Thoracic aorta (tissue), 2 donors: ENCODE data around the gene ZEB2. TPM values are rescaled to one million over a fixed set of nuclear protein-coding genes. Genes with fewer than 3 reads are reported as not detected.

Experiments used
- ATAC-seq: fragments of 150-250 bp; one replicate; pipeline ENCODE4 v1.8.0; 2017; ENCODE audit warnings: low read depth; ENCODE audit not compliant: insufficient number of reproducible peaks, low FRiP score
- DNase-seq: peaks from one replicate; pipeline ENCODE4 v3.0.0-alpha.2; 2020; ENCODE audit warnings: low spot score
- H3K27ac ChIP-seq, 2 donors: fragments of 200-600 bp; sonication (generic); 1 replicate in 1 of 2; 2 replicates in 1 of 2; pipeline ENCODE4 v1.5.1; 2016; ENCODE audit warnings: mild to moderate bottlenecking in 2 of 2, moderate library complexity in 2 of 2
- H3K27me3 ChIP-seq: fragments of 200-600 bp; sonication (generic); replicated peaks from 2 replicates; pipeline ENCODE4 v1.6.0; 2016; ENCODE audit warnings: mild to moderate bottlenecking; ENCODE audit not compliant: insufficient read depth
- H3K36me3 ChIP-seq: fragments of 200-600 bp; sonication (generic); one replicate; pipeline ENCODE4 v1.5.1; 2016
- H3K4me1 ChIP-seq, 2 donors: fragments of 200-600 bp; sonication (generic); 1 replicate in 1 of 2; 2 replicates in 1 of 2; pipeline versions ENCODE4 v1.5.1 to v1.6.0; 2016; ENCODE audit warnings: low read depth in 2 of 2, mild to moderate bottlenecking in 1 of 2; ENCODE audit not compliant: control insufficient read depth in 1 of 2
- H3K4me3 ChIP-seq: fragments of 200-600 bp; sonication (generic); 2 replicates; pipeline ENCODE4 v1.5.1; 2016; ENCODE audit warnings: mild to moderate bottlenecking
- H3K9me3 ChIP-seq: fragments of 200-600 bp; sonication (generic); 2 replicates; pipeline ENCODE4 v1.5.1; 2016
- CTCF ChIP-seq: fragments of 200-600 bp; sonication (generic); IDR thresholded peaks from one replicate; pipeline ENCODE4 v1.5.1; 2019; ENCODE audit warnings: antibody characterized with exemption
- total RNA-seq, 2 donors: library from RNA; depleted of rRNA; stranded (reverse); fragments of >200 nt; gene quantifications; one replicate each; pipeline versions ENCODE4 v1.1.0 to v1.2.3, GENCODE V29; 2016

Gene ZEB2
- total RNA-seq, 2 donors from 2014 or later = 122 to 190 TPM

DNA sequence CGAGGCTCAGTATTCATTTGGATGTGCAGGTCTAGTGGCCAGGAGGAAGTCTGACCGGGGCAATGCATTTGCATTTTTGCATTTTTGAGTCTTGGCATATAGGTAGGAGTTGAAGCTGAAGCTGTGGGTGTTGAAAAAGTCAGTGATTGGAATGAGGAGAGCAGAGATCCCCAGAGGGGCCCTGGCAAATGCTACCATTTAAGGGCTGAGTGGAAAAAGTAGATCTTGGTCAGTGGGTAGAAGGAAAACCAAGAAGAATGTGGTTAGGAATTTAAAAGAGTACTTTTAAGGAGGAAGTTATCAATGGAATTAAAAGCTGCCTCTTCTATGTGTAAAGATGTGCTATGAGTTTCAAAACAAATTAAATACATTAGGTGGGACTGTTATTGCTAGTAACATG is 143.0 kb downstream of the ZEB2 start:
- ATAC-seq = no peak
- H3K27me3 ChIP-seq = no peaks in the 10 kb centered on the region
- no peak overlapping the region for H3K4me3 ChIP-seq

DNA sequence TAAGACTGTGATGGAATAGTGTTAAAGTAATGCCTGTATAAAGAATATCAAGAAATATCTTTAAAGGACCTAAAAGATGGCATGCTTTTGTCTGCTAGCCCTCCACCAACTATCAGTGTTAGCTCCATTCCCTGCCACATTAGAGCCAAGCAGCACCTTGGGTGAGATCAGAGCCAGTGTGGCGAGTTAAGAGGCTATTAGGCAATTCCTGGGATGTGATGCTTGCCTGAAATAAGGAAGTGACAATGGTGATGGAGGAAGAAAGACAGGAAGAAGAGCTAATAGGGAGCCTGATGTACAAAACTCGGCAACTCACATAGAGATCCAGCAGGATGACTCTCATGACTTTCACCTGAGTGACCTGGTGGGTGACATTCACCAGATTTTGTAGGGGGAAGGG is 143.5 kb downstream of the ZEB2 start:
- Histone ChIP-seq H3K36me3 (no peaks in the 10 kb centered on the region), H3K27me3 (no peaks in the 10 kb centered on the region), H3K4me3 (no peak overlapping the region), H3K9me3 (no peaks in the 10 kb centered on the region), H3K27ac (no peak overlapping the region), H3K4me1 (peaks cover 24% of the 10 kb centered on the region in 2 donors)
- DNase-seq (no peak), ATAC-seq (no peak)
- no peak for TF ChIP-seq CTCF

More for the DNA sequence above, 143.0 kb downstream of the ZEB2 start:
- no peak overlapping the region for H3K27ac ChIP-seq
- no peaks in the 10 kb centered on the region for H3K36me3 ChIP-seq
- no peak for DNase-seq
- no peaks in the 10 kb centered on the region for H3K9me3 ChIP-seq
- TF ChIP-seq CTCF = no peak
- H3K4me1 ChIP-seq = peaks cover 24 to 27% of the 10 kb centered on the region in 2 donors

GRCh38 chr2:144374163-144374661 is 145.7 kb downstream of the ZEB2 start:
- no peak for DNase-seq
- no peaks in the 10 kb centered on the region for H3K36me3 ChIP-seq
- ATAC-seq = no peak
- no peaks in the 10 kb centered on the region for H3K9me3 ChIP-seq
- no peak overlapping the region for H3K27ac ChIP-seq
- no peaks in the 10 kb centered on the region for H3K27me3 ChIP-seq
- peaks cover 3 to 9% of the 10 kb centered on the region in 2 donors for H3K4me1 ChIP-seq
- H3K4me3 ChIP-seq = no peak overlapping the region
- no peak for TF ChIP-seq CTCF

DNA sequence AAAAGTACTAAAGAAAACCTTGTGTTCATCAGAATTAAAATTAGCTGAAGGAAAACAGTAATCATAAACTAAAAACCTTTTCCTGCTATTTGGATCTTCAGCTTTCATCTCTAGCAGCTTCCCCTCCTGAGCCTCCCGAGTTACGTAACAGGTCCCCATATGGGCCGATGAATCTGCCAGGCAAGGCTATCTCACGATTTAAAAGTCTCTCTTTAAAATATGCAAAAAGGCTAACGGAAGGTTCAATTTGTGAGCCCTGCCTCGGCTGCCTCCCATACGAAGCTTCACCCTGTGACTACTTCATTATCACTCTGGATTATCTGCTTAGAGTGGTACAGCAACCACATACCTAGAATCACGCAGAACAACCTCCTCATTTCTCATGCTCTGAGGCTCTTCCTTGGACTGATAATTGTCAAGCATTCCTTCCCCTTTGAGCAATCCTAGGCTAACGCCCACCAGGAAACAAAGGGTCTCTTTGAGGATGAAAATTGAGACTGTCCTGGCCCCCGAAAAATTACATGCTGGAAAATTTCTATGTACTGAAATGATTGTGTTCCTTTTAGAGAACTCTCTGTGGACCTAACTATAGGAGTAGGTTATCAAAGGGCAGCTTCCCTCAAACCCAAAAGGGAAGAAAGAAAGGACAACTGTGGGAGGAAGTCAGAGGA is 147.4 kb downstream of the ZEB2 start:
- ATAC-seq (no peak), DNase-seq (no peak)
- Histone ChIP-seq H3K4me1 (peaks cover 0 to 9% of the 10 kb centered on the region in 2 donors), H3K27ac (no peak overlapping the region), H3K27me3 (no peaks in the 10 kb centered on the region), H3K9me3 (no peaks in the 10 kb centered on the region), H3K36me3 (no peaks in the 10 kb centered on the region), H3K4me3 (no peak overlapping the region)
- TF ChIP-seq CTCF = no peak

- ATAC-seq (no peak), DNase-seq (no peak)
- peaks cover 9 to 13% of the 10 kb centered on the region in 2 donors for H3K4me1 ChIP-seq
- H3K27ac ChIP-seq = no peak overlapping the region
- no peak for TF ChIP-seq CTCF
- no peaks in the 10 kb centered on the region for H3K27me3 ChIP-seq
- H3K36me3 ChIP-seq = no peaks in the 10 kb centered on the region
- no peaks in the 10 kb centered on the region for H3K9me3 ChIP-seq
- H3K4me3 ChIP-seq = no peak overlapping the region
These were observed 148.9 kb downstream of the ZEB2 start for GRCh38 chr2:144370937-144371584.
